Measurements from ENCODE around the gene JPT1. TPM values are rescaled to one million over a fixed set of nuclear protein-coding genes. Genes with fewer than 3 reads are reported as not detected.

Gene JPT1
- total RNA-seq, 1 donor from 2014 or later = 48.1 TPM

GRCh38 chr17:75114552-75115314, 39.6 kb downstream of the JPT1 start:
- Histone ChIP-seq H3K4me1 (peaks cover 30% of the 10 kb centered on the region), H3K27ac (peak overlapping the region; percentile 84), H3K27me3 (no peaks in the 10 kb centered on the region), H3K4me3 (peak overlapping the region; percentile 42 to 53), H3K36me3 (no peaks in the 10 kb centered on the region), H3K9me3 (no peaks in the 10 kb centered on the region)
- intact Hi-C loops (cut with DNase I) = loop anchor here (5.0 to 10.0 kb wide), 2 partner anchors 88 to 150 kb away; no protein-coding TSS in a partner anchor
- no peak for DNase-seq (ENCODE audit: extremely low spot score in 2 of 2)
- TF ChIP-seq CTCF (IDR thresholded peaks at IDR 0.05) (no peak), POLR2AphosphoS5 (IDR thresholded peaks at IDR 0.05; ENCODE audit: insufficient read depth in 1 of 2, low read depth in 1 of 2) (no peak), POLR2A (IDR thresholded peaks at IDR 0.05) (no peak)

- intact Hi-C loops (cut with DNase I) = loop anchor here (5.0 to 10.0 kb wide), 2 partner anchors 88 to 149 kb away; no protein-coding TSS in a partner anchor
- peak; percentile 93 to 94 (median 94) for TF ChIP-seq CTCF (IDR thresholded peaks at IDR 0.05)
- no peak for TF ChIP-seq POLR2A (IDR thresholded peaks at IDR 0.05)
- peak; percentile 64 to 75 for TF ChIP-seq POLR2AphosphoS5 (IDR thresholded peaks at IDR 0.05; ENCODE audit: insufficient read depth in 1 of 2, low read depth in 1 of 2)
- H3K4me1 ChIP-seq = peaks cover 37% of the 10 kb centered on the region
Observed at GRCh38 chr17:75113798-75114551, 40.3 kb downstream of the JPT1 start.

GRCh38 chr17:75111777-75112335, 42.5 kb downstream of the JPT1 start:
- H3K27ac ChIP-seq = no peak overlapping the region
- TF ChIP-seq CTCF (IDR thresholded peaks at IDR 0.05) (no peak), POLR2A (IDR thresholded peaks at IDR 0.05) (no peak), POLR2AphosphoS5 (IDR thresholded peaks at IDR 0.05; ENCODE audit: insufficient read depth in 1 of 2, low read depth in 1 of 2) (no peak)
- H3K4me3 ChIP-seq = no peak overlapping the region
- DNase-seq (ENCODE audit: extremely low spot score in 2 of 2) = no peak
- intact Hi-C loops (cut with DNase I) = loop anchor here (5.0 to 10.0 kb wide), 2 partner anchors 90 to 147 kb away; no protein-coding TSS in a partner anchor
- H3K9me3 ChIP-seq = no peaks in the 10 kb centered on the region
- H3K27me3 ChIP-seq = no peaks in the 10 kb centered on the region
- peaks cover 41% of the 10 kb centered on the region for H3K4me1 ChIP-seq
- H3K36me3 ChIP-seq = no peaks in the 10 kb centered on the region

More at GRCh38 chr17:75113798-75114551, 40.3 kb downstream of the JPT1 start:
- Histone ChIP-seq H3K27me3 (no peaks in the 10 kb centered on the region), H3K36me3 (no peaks in the 10 kb centered on the region), H3K4me3 (peak overlapping the region; percentile 42 to 53), H3K9me3 (no peaks in the 10 kb centered on the region), H3K27ac (peak overlapping the region; percentile 84)
- no peak for DNase-seq (ENCODE audit: extremely low spot score in 2 of 2)

GRCh38 chr17:75110234-75110937, 43.9 kb downstream of the JPT1 start:
- TF ChIP-seq POLR2AphosphoS5 (IDR thresholded peaks at IDR 0.05; ENCODE audit: insufficient read depth in 1 of 2, low read depth in 1 of 2) (no peak), POLR2A (IDR thresholded peaks at IDR 0.05) (no peak), CTCF (IDR thresholded peaks at IDR 0.05) (no peak)
- H3K27me3 ChIP-seq = no peaks in the 10 kb centered on the region
- DNase-seq (ENCODE audit: extremely low spot score in 2 of 2) = no peak
- peak overlapping the region; percentile 87 for H3K27ac ChIP-seq
- peaks cover 41% of the 10 kb centered on the region for H3K4me1 ChIP-seq
- H3K4me3 ChIP-seq = peak overlapping the region; percentile 86 to 95
- intact Hi-C loops (cut with DNase I) = loop anchor here (5.0 to 10.0 kb wide), 2 partner anchors 92 to 146 kb away; no protein-coding TSS in a partner anchor
- no peaks in the 10 kb centered on the region for H3K36me3 ChIP-seq
- no peaks in the 10 kb centered on the region for H3K9me3 ChIP-seq

Data from vagina (tissue), 2 donors.